Loucy (cell line): ENCODE data around the gene HMGN2.
A peak's percentile ranks its signal among the peaks of the same experiment; 100 is the strongest.

ENCODE experiments used
- H2AFZ ChIP-seq: fragments of 200-600 bp; sonication (generic); 2 replicates; pipeline ENCODE4 v1.6.0; 2016; ENCODE audit warnings: antibody characterized with exemption, mild to moderate bottlenecking, low read length, moderate library complexity
- H3F3A ChIP-seq: fragments of 200-600 bp; 2 replicates; pipeline ENCODE4 v1.6.0; 2016; ENCODE audit warnings: antibody characterized with exemption, low read depth, mild to moderate bottlenecking
- H3K27me3 ChIP-seq: fragments of 200-600 bp; sonication (generic); 2 replicates; pipeline ENCODE4 v1.6.1; 2014; ENCODE audit warnings: low read length, mild to moderate bottlenecking; ENCODE audit not compliant: insufficient read depth, poor library complexity, severe bottlenecking
- H3K36me3 ChIP-seq: fragments of 200-600 bp; sonication (generic); 2 replicates; pipeline ENCODE4 v1.6.1; 2016; ENCODE audit warnings: low read length; ENCODE audit not compliant: insufficient read depth
- H3K4me1 ChIP-seq: fragments of 200-600 bp; sonication (generic); 2 replicates; pipeline ENCODE4 v1.5.1; 2014; ENCODE audit warnings: low read length, mild to moderate bottlenecking; ENCODE audit not compliant: insufficient read depth, poor library complexity, severe bottlenecking
- H3K4me2 ChIP-seq: fragments of 200-600 bp; sonication (generic); 2 replicates; pipeline ENCODE4 v1.6.0; 2014; ENCODE audit warnings: antibody characterized with exemption, low read length, low read depth, mild to moderate bottlenecking; ENCODE audit not compliant: poor library complexity, severe bottlenecking
- H3K4me3 ChIP-seq: fragments of 200-600 bp; sonication (generic); 2 replicates; pipeline ENCODE4 v1.5.1; 2014; ENCODE audit warnings: low read length, mild to moderate bottlenecking, mixed read lengths; ENCODE audit not compliant: poor library complexity, severe bottlenecking
- H3K79me2 ChIP-seq: fragments of 200-600 bp; sonication (generic); 2 replicates; pipeline ENCODE4 v1.6.1; 2014; ENCODE audit warnings: low read length; ENCODE audit not compliant: insufficient read depth
- H3K9ac ChIP-seq: fragments of 200-600 bp; sonication (generic); 2 replicates; pipeline ENCODE4 v1.6.0; 2014; ENCODE audit warnings: mild to moderate bottlenecking, low read depth, low read length, moderate library complexity; ENCODE audit not compliant: poor library complexity, severe bottlenecking
- H3K9me2 ChIP-seq: fragments of 200-600 bp; sonication (generic); replicated peaks from 2 replicates; pipeline ENCODE4 v1.6.1; 2016; ENCODE audit warnings: low read depth, low read length, mixed read lengths
- H3K9me3 ChIP-seq: fragments of 200-600 bp; sonication (generic); 2 replicates; pipeline ENCODE4 v1.6.1; 2014; ENCODE audit warnings: mild to moderate bottlenecking, antibody characterized with exemption, low read length, low read depth; ENCODE audit not compliant: insufficient read depth
- H4K20me1 ChIP-seq: fragments of 200-600 bp; sonication (generic); 2 replicates; pipeline ENCODE4 v1.6.0; 2014; ENCODE audit warnings: antibody characterized with exemption, low read length, mild to moderate bottlenecking; ENCODE audit not compliant: insufficient read depth, poor library complexity, severe bottlenecking
- EZH2phosphoT487 ChIP-seq: fragments of 200-600 bp; IDR thresholded peaks from 2 replicates; pipeline ENCODE4 v1.6.1; 2018; ENCODE audit warnings: antibody characterized with exemption, mild to moderate bottlenecking, moderate library complexity, borderline replicate concordance
- TF ChIP-seq, protein P1 (sequence below): fragments of 200-600 bp; sonication (generic); conservative IDR thresholded peaks from 2 replicates; pipeline ENCODE4 v1.5.1; 2014; ENCODE audit warnings: mild to moderate bottlenecking, antibody characterized with exemption, low read length

The HMGN2 gene

DNA sequence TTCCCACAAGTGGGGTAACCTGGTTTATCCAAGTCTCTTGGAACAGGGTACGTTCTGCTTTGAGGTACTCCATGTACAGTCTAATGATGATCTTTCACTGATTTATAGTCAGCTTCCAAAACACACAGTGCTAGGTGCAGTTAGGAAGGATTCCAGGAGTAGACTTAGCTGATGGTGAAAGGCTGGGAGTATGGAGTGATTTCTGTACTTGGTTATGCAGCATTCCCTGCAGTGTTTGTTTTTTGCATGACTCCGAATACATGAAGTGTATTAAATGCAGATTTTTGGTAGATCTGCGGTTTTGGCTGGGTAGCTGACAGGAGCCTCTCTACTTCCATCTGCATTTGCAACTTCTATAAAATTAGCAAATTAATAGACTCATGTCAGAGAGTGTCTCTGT, 3.7 kb downstream of the HMGN2 start:
- peaks cover 40% of the 10 kb centered on the region for H3K36me3 ChIP-seq
- H2AFZ ChIP-seq, result no peak overlapping the region
- no peak for TF ChIP-seq EZH2phosphoT487
- TF ChIP-seq, protein P1, sequence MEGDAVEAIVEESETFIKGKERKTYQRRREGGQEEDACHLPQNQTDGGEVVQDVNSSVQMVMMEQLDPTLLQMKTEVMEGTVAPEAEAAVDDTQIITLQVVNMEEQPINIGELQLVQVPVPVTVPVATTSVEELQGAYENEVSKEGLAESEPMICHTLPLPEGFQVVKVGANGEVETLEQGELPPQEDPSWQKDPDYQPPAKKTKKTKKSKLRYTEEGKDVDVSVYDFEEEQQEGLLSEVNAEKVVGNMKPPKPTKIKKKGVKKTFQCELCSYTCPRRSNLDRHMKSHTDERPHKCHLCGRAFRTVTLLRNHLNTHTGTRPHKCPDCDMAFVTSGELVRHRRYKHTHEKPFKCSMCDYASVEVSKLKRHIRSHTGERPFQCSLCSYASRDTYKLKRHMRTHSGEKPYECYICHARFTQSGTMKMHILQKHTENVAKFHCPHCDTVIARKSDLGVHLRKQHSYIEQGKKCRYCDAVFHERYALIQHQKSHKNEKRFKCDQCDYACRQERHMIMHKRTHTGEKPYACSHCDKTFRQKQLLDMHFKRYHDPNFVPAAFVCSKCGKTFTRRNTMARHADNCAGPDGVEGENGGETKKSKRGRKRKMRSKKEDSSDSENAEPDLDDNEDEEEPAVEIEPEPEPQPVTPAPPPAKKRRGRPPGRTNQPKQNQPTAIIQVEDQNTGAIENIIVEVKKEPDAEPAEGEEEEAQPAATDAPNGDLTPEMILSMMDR, result no peak
- H3K9me3 ChIP-seq, result no peaks in the 10 kb centered on the region
- H3F3A ChIP-seq, result peaks cover 23% of the 10 kb centered on the region
- peaks cover 37% of the 10 kb centered on the region for H4K20me1 ChIP-seq
- no peaks in the 10 kb centered on the region for H3K9me2 ChIP-seq
- H3K4me2 ChIP-seq, result peak overlapping the region; percentile 23
- peaks cover 23% of the 10 kb centered on the region for H3K4me1 ChIP-seq
- H3K9ac ChIP-seq, result no peak overlapping the region
- peaks cover 46% of the 10 kb centered on the region for H3K79me2 ChIP-seq
- no peak overlapping the region for H3K4me3 ChIP-seq
- peaks cover 4% of the 10 kb centered on the region for H3K27me3 ChIP-seq

DNA sequence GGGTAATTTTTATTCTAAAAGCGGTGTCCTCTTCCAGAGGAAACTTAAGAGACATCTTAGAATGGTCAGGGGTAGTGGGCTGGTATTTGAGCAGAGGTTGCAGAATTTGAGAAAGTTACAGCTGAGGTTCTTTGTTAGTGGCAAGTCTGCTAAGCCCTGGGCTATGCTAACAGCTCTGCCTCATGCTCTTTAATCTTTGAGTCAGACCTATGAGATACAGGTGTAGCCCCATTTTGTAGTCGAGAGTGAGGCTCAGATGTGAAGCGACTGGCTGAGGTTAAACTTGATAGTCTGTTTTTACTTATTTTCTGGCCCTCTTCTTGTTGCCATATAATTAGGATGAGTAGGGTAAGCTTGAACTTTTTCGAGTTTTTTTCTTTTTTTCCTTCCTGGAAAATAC, 4.7 kb downstream of the HMGN2 start:
- peaks cover 36% of the 10 kb centered on the region for H3K79me2 ChIP-seq
- no peaks in the 10 kb centered on the region for H3K9me3 ChIP-seq
- H3K36me3 ChIP-seq, result peaks cover 40% of the 10 kb centered on the region
- H3K4me3 ChIP-seq, result no peak overlapping the region
- H3F3A ChIP-seq, result peaks cover 23% of the 10 kb centered on the region
- TF ChIP-seq, protein P1, result no peak
- no peak for TF ChIP-seq EZH2phosphoT487
- H3K4me1 ChIP-seq, result peaks cover 18% of the 10 kb centered on the region
- no peaks in the 10 kb centered on the region for H3K9me2 ChIP-seq
- peaks cover 33% of the 10 kb centered on the region for H4K20me1 ChIP-seq
- no peak overlapping the region for H2AFZ ChIP-seq
- peaks cover 4% of the 10 kb centered on the region for H3K27me3 ChIP-seq
- peak overlapping the region; percentile 23 for H3K4me2 ChIP-seq
- H3K9ac ChIP-seq, result no peak overlapping the region

DNA sequence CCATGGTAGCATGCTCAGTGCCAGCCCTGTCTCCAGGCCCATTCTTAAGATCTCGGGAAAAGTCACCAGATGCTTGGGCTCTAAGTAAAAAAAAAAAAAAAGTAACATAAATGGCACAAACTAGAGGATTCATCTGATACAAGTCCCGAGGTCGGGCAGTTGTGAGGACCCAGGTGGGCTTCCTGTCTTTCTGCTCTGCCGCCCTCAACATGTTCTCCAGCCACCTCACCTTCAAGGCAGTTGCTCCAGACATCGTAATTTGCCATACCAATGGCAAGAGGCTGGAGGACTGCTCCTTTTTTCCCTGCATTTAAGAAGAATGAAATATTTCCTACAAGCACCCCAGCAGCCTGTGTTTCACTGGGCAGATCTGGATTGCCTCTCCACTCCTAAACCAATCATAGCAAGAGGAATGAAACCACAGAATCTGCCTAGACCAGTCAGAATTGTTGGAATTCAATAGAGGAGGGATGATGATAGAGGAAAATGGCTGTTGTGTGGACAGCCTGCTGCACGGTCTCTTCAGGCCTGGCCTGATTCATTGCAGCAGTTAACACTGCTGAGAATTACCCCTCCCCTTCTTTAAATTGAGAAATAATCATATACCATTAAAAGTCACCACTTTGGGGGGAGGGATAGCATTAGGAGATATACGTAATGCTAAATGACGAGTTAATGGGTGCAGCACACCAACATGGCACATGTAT, 5.4 kb downstream of the HMGN2 start:
- peaks cover 23% of the 10 kb centered on the region for H3F3A ChIP-seq

More for the DNA sequence above, 5.4 kb downstream of the HMGN2 start:
- TF ChIP-seq EZH2phosphoT487, result no peak
- TF ChIP-seq, protein P1, result no peak
- Histone ChIP-seq H3K27me3 (peaks cover under 1% of the 10 kb centered on the region), H4K20me1 (peaks cover 33% of the 10 kb centered on the region), H3K9me2 (no peaks in the 10 kb centered on the region), H2AFZ (no peak overlapping the region), H3K36me3 (peaks cover 40% of the 10 kb centered on the region), H3K4me1 (peaks cover 18% of the 10 kb centered on the region), H3K4me3 (no peak overlapping the region), H3K9me3 (no peaks in the 10 kb centered on the region), H3K9ac (no peak overlapping the region), H3K4me2 (no peak overlapping the region), H3K79me2 (peaks cover 36% of the 10 kb centered on the region)
